ENCODE measurements around the gene B3GNT2.

- no peak for TF ChIP-seq CTCF (IDR thresholded peaks at IDR 0.05)
- no peak for TF ChIP-seq POLR2A (IDR thresholded peaks at IDR 0.05)
- TF ChIP-seq EP300 (IDR thresholded peaks at IDR 0.05; ENCODE audit: low read depth) = no peak
These were observed 21.5 kb downstream of the B3GNT2 start for GRCh38 chr2:62217421-62217820.
